GOT3 (cell line): Measurements from ENCODE around the gene B9D1.

Source experiments
- DNase-seq: peaks from one replicate; lab custom pipeline; 2025; ENCODE audit warnings: mixed read lengths; lab: John Stamatoyannopoulos, UW

Gene B9D1

GRCh38 chr17:19338031-19338990, 24.2 kb downstream of the B9D1 start:
- DNase-seq: no peak

- no peak for DNase-seq
Observed at GRCh38 chr17:19337712-19338023, 24.9 kb downstream of the B9D1 start.

DNA sequence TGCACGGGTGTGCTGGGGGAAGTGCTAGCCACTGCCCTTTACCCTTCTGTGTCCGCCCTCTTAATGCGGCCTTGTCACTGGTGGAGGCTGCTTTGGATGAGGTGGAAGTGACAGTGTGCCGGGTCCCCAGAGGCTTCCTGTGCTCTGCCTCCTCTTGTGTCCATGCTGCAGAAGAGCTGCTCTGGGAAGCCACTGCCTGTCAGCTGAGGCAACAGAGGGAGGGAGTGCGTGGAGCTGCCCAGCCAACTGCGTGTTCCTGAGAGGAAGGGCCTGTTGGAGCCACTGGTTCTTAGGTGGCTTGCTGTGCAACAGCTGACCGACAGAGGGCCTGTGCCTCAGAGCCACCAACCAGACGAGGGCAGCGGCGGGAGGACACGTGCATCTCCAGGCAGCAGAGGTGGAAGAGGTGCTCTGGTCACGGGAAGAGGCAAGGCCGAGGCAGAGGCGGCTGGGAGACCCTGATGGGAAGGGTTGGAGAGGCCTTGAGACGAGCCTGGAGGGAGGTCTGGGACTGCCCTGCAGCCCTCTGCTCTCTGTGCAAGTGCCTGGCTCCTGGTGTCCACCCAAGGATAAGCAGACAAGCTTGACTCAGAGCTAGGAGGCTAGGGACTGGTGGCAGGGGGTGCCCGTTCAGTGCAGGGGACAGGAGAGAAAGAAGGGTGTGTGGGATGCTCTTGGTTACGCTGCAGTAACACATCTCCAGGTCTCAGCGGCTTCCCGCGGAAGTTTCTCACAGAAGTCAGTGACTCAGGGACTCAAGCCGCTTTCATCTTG, 25.4 kb downstream of the B9D1 start:
- DNase-seq: no peak

- no peak for DNase-seq
Observed at GRCh38 chr17:19335951-19336631, 26.4 kb downstream of the B9D1 start.

DNA sequence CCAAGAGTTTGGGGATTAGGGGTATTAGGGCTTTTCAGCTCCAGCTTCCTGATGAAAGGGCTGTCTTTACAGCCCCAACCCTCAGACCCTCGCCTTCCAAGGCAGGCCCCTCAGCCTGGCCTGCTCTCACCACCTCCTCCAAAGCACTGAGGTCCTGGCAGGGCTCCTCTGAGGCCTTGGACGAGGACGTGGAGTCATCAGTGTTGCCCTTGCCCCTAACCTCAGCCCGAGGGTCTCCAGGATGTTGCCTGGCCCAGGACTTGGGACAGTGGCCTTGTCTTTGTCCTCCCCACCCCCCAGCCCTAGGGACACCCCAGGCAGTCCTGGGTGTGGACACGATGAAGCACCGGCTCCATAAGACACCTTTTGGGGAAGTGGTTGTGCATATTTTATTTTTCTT, 28.2 kb downstream of the B9D1 start:
- no peak for DNase-seq

DNA sequence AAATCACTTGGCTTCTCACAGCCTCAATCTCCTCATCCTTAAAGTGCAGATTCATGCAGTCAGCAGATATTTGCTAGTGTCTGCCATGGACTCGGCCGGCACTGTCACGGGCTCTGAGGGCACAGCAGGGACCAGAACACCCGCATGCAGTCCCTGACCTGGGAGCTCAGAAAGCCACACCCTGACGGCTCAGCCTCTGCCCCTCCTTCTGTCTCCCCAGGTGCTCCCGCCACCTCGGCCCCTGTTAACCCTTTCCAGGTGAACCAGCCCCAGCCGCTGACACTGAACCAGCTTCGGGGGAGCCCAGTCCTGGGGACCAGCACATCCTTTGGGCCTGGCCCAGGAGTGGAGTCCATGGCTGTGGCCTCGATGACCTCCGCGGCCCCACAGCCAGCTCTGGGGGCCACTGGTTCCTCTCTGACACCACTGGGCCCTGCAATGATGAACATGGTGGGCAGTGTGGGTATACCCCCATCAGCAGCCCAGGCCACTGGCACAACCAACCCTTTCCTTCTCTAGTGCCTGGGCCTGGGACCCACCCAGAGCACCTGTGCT, 28.7 kb downstream of the B9D1 start:
- DNase-seq: no peak

GRCh38 chr17:19333132-19333440, 29.4 kb downstream of the B9D1 start:
- no peak for DNase-seq

- DNase-seq: no peak
Observed at GRCh38 chr17:19332371-19333131, 30.0 kb downstream of the B9D1 start.

- no peak for DNase-seq
Observed at GRCh38 chr17:19331543-19332245, 30.8 kb downstream of the B9D1 start.

- no peak for DNase-seq
Observed at GRCh38 chr17:19331134-19331533, 31.4 kb downstream of the B9D1 start.

GRCh38 chr17:19330271-19330670, 32.3 kb downstream of the B9D1 start:
- no peak for DNase-seq

DNA sequence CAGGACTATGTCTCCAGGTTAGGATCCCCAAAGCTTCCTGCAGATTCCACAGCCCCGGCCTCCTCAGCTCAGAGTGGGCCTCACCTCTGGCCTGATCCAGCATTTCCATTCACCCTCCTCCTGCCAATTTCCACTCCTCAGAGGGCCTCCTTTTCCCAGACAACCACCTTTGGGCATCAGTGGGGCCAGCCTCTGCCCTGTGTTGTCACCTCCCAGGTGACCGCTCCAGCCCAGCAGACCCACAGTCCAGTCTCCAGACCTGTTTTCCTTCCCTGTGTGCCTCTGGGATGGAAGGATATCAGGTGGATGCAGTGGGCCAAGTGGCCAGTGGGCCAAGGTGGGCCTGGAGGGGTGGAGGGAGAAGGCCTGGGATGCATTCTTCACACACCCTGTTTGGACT, 32.7 kb downstream of the B9D1 start:
- DNase-seq: no peak

DNA sequence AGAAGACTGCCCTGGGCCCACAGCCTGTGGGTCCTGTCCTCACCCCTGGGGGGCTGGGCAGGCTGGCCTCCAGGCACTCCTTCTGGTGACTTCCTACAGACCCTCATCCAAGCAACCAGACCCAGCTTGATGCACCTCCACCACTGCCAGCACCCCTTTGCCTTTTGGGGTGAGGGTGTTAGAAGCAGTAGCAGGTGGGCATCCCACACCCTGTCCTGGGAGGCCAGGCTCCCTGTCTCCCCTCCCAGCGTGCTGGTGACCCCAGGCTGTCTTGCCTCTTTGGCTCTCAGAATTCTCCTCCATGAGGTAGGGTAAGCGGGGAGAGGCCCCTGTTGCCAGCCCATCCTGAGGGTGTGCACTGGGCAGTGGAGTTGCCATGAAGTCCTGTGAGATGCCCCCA, 33.4 kb downstream of the B9D1 start:
- DNase-seq: no peak

- no peak for DNase-seq
Observed at GRCh38 chr17:19328441-19329061, 34.0 kb downstream of the B9D1 start.

DNA sequence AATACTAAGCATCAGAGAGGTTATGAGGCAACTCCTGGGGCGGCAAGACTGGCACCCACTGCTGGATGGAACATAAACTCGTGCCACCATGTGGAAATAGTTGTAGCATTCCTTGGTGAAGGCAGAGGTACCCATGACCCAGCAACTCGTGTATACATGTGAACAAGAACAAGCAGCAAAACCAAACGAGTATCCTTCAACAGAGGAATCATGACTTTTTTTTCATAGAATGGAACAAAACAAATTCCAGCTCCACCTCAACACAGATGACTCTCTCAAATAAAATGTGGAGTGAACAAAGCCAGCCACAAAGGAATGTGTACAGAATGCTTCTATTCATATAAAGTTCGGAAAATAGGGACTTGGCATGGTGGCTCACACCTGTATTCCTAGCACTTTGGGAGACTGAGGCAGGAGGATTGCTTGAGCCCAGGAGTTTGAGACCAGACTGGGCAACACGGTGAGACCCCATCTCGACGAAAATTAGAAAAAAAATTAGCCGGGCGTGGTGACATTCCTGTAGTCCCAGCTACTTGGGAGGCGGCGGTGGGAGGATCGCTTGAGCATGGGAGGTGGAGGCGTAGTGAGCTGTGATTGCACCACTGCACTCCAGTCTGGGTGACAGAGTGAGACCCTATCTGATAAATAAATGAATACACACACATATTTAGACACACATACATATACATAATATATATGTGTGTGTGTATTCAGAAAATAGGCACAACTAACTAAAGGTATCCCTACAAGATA, 35.3 kb downstream of the B9D1 start:
- no peak for DNase-seq

- DNase-seq: no peak
Observed at GRCh38 chr17:19325542-19325941, 37.0 kb downstream of the B9D1 start.

DNA sequence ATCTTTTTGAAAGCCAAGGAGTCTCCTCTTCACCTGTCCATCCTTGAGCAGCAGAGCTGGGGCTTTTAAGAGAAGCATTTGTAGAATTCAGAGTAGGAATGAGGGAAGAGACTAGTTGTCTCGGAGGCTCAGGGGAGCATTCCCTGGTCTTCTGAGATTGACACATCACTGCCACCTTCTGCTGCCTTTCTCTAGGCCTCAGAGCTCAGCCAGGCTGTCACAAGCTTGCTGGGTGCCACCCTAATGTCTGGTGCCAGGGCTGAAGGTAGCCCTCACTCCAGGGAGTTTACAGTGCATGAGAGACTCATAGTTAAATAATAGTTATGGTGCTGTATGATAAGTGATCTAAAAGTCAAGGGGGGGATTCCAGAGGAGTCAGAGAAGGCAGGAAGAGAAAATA, 39.7 kb downstream of the B9D1 start:
- DNase-seq: no peak

GRCh38 chr17:19322129-19322505, 40.4 kb downstream of the B9D1 start:
- no peak for DNase-seq

GRCh38 chr17:19321481-19322128, 40.9 kb downstream of the B9D1 start:
- DNase-seq: no peak

DNA sequence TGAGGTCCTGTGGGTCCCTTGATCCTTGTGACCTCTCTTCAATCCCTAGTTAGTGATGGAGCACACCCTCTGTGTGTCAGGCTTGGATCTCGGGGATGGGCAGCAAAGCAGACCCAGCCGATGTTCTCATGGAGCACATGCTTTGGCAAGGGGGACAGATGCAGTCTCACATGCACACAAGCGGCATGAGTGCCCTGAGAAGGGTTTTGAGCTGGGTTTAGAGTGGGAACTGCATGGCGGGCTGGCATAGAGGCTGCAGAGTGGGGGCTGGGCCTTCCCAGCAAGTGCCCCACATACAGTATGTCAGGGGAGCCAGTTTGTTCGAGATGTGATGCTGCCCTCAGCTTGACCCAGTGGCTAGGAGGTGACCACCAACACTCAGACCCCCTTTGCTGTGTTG, 41.6 kb downstream of the B9D1 start:
- no peak for DNase-seq
